ENCODE measurements around the gene ULK4.

GRCh38 chr3:41972802-41973201, 10.9 kb upstream of the ULK4 start:
- no peak for TF ChIP-seq POLR2A (IDR thresholded peaks at IDR 0.05)
- TF ChIP-seq CTCF (IDR thresholded peaks at IDR 0.05), result no peak
